Right ventricle myocardium inferior (tissue), 1 donor: Measurements from ENCODE around the gene MSTO1. TPM values are rescaled to one million over a fixed set of nuclear protein-coding genes. Genes with fewer than 3 reads are reported as not detected.
A peak's percentile ranks its signal among the peaks of the same experiment; 100 is the strongest.
"Not testable (repeated sequence)": the region's sequence is repeated elsewhere in the genome, so short reads cannot be mapped to it uniquely, and the experiment has no call there.

Source experiments
- ATAC-seq: fragments of 200-7000 bp; cut with Tn5 transposase; one replicate; pipeline ENCODE4 v1.9.1; 2020; ENCODE audit warnings: mild to moderate bottlenecking, moderate library complexity
- DNase-seq: peaks from one replicate; pipeline ENCODE4 v3.0.0; 2021; ENCODE audit errors: missing footprints
- intact Hi-C: fragments of 100-400 bp; cut with DNase I; formaldehyde crosslinking; loops from one replicate; pipeline ENCODE4 v1.11.0; 2022
- long read RNA-seq: library from polyadenylated mRNA; unstranded; transcript quantifications from one replicate; pipeline ENCODE4 v2.0.0, GENCODE V29; 2021
- total RNA-seq: library from RNA; stranded (reverse); fragmentation: NEBNext Ultra II Directional; extraction: Animal tissue kit (Norgen Biotek cat#: 25700); gene quantifications from one replicate; pipeline ENCODE4 v1.2.1, GENCODE V29; 2021
- donor health status: DM: no; HTN: yes; CAD: no; lungs with severe emphysema.

Gene MSTO1
- 15.3 TPM for total RNA-seq
- long read RNA-seq, partial matches to known transcripts = 0 of 3 reads
- long read RNA-seq, other reads (novel, unspliced or antisense) = 1 of 3 reads

DNA sequence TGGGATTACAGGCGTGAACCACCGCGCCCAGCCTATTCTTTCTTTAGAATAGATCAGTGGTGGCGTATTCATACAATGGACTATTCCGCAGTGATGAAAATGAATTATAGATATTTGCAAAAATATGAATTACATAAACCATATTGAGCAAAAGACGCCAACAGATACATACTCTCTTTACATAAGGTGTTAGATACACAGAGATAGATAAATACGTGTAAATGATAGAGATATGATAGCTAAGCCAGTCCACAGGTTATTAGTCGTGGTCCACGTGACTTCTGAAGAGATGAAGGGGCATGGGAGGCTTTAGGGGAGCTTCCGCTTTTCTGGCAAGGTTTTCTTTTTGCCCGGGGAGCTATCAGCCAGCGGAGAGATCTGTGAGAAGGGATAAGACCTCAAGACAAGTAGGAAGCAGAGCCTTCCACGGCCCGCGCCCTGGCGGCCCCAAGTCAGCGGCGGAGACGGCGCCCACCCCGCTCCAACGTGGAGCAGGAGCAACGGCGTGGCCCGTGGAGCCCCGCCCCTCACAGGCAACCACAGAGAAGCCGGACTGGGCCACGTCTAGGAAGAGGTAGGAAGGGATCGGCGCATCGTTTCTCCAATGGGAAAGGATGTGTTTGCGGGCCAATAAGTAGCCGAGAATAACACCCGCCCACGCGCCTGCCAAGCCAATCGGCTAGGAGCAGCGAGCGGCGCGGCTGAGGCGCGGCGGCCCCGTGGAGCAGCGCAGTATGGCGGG lies at the start of gene MSTO1:
Gene MSTO1, plus strand, starts transcription at position 704 of the 742 bp plus-strand sequence. Its CDS starts 31 bp downstream, at position 735.
- intact Hi-C loops = no loop called here
- DNase-seq (peak; percentile 98), ATAC-seq (peak; percentile 99)

DNA sequence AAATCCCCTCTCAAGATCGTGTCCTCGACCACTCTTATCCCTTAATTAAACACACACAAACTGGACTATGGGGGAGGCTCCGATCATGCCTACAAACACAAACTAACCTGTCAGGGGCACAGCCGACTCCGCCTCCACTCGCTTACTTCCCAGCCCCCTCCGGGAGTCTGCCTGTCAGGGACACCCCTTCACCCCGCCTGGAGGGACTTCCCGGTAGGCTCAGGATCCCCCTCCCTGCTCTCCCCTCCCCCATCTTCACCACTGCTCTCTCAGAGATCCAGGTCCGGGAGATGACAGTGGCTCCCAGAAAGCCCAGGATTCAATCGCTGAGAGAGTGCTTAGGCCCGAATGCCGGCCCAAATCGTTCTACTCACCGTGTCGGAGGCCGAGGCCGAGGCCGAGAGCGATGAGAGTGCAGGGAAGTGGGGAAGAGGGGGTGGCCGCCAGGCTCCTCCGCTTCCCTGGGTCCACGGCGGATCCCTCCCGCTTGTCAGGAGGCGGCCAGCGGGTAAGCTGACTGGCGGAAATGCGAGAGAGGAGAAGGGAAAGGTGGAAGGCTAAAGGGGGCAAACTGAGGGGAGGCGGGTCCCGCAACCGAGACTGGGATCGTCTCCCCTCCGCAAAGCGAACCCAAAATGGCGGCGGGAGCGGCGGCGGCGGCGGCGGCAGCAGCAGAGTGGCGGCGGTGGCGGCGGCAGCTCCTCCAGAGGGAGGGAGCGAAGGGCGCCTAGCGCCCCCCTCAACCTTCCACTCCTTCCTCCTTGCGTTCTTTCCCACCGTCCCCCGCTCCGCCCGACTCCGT lies 48.0 kb upstream of the MSTO1 start:
- ATAC-seq (peak; percentile 56), DNase-seq (peak; percentile 80)
- intact Hi-C loops = loop anchor here (2.0 to 10.0 kb wide), 3 partner anchors 25 to 237 kb away; partner anchors contain the start of gene RUSC1

DNA sequence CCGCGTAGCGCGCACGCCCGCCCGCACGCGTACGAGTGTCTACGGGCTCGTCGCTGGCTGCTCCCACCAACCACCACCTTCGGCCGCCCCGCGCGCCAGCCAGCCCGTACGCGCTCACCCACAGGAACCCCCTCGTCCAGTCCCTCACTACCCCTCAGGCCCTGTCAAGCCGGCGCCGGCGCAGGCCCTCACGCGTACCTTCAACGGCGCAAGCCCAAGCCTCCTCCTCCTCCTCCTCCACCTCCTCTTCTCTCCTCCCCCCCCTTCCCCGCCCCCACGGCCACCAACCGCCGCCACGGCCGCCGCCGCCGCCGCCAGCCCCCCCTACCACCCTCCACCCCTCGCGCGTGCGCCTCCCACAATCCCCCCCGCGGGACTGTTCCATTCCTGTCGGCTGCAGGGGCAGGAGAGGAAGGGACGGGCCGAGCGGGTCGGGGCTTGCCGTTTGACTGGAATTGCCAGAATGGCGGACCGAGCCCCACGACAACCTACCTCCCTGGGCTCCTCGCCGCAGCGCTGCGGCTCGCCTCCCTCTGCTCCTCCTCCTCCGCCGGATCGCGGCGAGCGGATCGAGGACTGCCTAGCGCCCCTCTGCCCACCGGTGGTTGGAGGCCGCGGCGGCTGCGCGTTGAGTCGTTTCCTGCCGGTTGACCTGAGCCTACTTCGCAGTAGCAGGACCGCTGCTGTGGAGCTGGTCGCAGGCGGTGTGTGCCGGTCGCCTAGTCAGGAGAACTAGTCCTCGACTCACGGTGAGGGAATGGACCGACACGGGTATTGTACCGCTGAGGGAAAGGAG lies 47.2 kb upstream of the MSTO1 start, which contains the start of gene ASH1L:
Gene ASH1L, minus strand, starts transcription at position 223 of the 796 bp plus-strand sequence. CDS start 41,284 bp downstream, outside the sequence.
- intact Hi-C loops = loop anchor here (2.0 to 10.0 kb wide), 3 partner anchors 26 to 238 kb away; partner anchors contain the start of gene RUSC1
- DNase-seq (peak; percentile 95), ATAC-seq (peak; percentile 96)

DNA sequence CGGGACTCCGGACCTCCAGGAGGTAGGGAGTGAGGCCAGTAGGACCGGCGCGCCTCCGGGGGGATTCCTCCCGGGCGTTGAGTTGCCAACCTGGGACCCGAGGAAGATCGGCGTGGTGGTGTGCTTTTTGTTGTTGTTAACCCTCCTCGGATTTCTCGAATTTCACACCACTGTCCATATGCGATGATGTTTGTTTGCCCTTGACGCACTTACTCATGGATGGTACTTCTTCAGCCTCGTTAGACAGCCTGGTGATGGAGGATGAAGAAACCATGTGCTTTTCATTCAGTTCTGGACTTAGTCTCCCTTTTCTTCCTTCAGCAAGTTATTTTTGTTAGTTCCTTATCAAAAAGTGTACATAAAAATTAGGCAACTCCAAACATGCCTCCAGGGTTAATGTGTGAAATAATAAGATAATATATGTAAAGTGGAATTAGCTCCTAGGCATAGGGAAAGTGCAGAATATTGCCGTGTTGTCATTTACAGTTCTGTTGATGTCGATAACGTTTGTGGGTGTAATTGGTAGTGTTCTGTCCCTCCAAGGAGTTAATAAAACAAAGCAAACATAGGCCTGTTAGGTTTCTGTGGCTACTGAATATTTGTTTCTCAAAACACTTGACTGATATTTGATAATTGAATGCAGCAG lies 46.5 kb upstream of the MSTO1 start:
- DNase-seq, ATAC-seq: not testable (repeated sequence)
- intact Hi-C loops = loop anchor here (2.0 to 10.0 kb wide), 3 partner anchors 27 to 239 kb away; partner anchors contain the start of gene RUSC1

DNA sequence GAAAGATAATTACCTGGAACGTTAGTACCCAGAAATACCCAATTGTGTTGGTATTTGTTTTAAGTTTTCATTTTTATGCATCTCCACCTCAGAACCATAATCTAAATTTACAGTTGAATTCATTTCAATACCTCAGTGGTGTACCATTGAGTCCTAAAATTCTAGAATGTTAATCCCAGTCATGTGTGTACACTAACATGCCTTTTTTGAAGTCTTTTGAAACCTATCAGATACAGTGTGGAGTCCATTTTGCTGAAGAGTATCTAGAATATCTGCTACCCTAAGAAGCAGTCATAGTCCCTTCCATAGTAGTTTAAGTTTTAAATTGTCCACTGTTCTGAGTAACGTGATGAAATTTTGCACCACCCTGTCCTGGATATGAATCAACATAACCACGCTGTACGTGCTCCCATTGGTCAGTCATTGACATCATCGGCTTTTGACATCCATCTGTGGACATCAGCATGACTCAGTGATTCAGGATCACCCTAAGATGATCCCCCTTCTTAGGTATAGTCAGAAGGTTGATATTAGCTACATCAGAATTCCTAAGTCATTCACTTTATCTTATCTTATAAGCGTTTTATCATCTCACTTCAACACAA lies 39.9 kb upstream of the MSTO1 start:
- intact Hi-C loops = loop anchor here (10.0 kb wide), 2 partner anchors 185 to 245 kb away; partner anchors contain the start of gene RUSC1
- DNase-seq (no peak), ATAC-seq (no peak)

DNA sequence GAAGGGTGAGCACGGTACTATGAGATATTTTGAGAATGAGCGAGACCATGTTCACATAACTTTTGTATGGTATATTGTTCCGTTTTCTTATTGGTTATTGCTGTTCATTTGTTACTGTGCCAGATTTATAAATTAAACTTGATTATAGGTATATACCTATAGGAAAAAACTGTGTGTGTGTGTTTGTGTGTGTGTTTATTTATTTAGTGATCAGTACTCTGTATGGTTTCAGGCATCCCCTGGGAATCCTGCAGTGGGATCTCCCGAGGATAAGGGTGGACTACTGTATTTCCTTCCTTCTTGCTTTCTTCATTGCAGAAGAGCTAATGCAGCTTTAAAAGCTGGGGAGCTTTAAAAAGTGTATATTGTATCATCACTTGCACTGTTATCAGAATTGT lies 39.4 kb upstream of the MSTO1 start:
- ATAC-seq (no peak), DNase-seq (no peak)
- intact Hi-C loops = no loop called here

DNA sequence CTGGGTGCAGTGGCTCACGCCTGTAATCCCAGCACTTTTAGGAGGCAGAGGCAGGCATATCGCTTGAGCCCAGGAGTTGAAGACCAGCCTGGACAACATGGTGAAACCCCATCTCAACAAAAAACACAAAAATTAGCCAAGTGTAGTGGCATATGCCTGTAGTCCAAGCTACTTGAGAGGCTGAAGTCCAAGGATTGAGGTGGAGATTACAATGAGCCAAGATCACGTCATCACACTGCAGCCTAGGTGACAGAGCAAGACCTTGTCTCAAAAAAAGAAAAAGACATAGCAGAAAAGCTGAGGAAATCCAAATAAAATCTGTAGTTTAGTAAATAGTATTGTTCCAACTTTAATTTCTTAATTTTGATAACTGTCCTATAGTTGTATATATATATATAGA lies 35.9 kb upstream of the MSTO1 start:
- no peak for DNase-seq
- no peak for ATAC-seq
- intact Hi-C loops = no loop called here

DNA sequence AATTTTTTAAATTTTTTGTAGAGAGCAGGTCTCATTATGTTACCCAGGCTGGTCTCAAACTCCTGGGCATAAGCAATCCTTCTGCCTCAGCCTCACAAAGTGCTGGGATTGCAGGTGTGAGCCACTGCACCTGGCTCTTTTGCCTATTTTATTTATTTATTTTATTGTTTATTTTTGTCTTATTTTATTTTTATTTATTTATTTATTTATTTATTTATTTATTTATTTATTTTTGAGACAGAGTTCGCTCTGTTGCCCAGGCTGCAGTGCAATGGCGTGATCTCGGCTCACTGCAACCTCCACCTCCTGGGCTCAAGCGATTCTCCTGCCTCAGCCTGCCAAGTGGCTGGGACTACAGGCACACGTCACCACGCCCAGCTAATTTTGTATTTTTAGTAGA lies 34.4 kb upstream of the MSTO1 start:
- ATAC-seq, DNase-seq, intact Hi-C loops: not testable (repeated sequence)

DNA sequence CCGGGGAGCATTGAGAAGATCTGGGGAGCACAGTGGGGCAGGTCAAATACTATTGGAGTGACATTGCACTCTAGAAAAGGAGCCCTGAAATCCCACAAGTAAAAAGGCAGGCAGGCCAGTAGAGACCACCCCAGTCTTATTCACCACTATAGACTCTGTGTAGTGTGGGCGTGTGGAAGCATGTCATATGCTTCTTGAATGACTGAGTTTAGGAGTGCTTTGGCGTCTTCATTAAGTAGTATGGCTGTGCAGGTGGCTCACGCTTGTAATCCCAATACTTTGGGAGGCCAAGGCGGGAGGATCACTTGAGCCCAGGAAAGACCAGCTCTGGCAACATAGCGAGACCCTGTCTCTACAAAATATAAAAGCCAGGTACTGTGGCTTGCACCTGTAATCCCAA lies 26.2 kb upstream of the MSTO1 start:
- DNase-seq, ATAC-seq, intact Hi-C loops: not testable (repeated sequence)

DNA sequence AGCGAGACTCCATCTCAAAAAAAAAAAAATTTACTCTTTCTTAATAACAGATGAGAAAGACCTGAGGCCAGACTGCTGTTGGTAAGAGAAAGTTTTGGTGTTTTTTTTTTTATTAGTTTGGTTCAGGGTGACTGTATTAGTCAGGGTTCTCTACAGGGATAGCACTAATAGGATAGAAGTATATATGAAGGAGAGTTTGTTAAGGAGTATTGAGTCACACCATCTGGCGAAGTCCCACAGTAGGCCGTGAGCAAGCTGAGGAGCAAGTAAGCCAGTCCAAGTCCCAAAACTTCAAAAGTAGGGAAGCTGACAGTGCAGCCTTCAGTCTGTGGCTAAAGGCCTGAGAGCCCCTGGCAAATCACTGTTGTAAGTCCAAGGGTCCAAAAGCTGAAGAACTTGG lies 20.7 kb upstream of the MSTO1 start:
- DNase-seq, intact Hi-C loops, ATAC-seq: not testable (repeated sequence)

DNA sequence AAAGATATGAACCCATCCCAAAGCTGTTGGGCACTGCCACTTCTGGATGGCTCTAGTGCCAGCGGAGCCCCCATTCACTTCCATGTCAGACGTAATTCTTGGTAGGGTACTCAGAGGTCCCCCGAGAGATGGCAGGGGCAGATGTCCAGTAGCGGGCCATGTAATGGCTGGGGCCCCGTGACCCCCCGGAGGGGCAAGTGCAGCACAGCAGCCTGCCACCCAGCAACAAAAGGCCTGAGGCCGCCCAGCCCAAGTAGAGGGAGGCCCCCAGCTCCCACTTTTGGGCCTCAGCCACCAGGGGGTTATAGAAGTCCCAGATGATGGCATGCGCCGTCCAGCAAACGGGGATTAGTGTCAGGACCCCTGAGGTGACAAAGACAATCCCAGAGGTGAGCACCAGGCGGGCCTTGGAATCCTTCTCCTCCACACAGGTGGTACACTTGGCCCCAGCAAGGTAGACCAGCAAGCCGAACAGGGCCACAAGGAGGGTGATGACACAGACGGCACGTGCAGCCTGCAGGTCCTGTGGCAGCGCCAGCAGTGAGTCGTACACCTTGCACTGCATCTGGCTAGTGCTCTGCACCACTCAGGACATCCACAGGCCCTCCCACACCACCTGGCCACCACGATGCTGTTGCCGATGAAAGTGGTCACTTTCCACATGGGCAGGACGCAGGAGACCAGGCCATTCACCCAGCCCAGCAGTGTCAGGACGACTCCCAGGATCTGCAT lies 19.3 kb upstream of the MSTO1 start:
- not testable (repeated sequence) for DNase-seq, ATAC-seq
- intact Hi-C loops = loop anchor here (5.0 to 10.0 kb wide), 2 partner anchors 266 to 383 kb away; partner anchors contain the start of genes MTX1, RUSC1 and THBS3

DNA sequence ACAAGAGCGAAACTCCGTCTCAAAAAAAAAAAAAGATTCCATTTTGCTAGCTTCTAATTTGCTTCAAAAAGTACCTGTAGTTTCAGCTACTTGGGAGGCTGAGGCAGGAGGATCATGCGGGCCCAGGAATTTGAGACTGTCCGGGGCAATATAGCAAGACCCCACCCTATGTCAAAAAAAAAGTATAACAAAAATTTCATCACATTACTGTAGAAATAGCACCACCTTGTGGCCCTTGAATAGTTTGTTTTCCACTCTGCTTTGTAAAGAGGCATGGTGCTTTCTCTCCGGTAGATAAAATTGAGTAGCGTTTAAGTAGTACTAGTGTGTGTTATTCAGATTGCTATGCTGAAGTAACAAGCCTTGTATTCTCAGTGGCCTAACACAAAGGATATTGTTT lies 18.2 kb upstream of the MSTO1 start:
- intact Hi-C loops = loop anchor here (2.0 to 10.0 kb wide), 3 partner anchors 267 to 384 kb away; partner anchors contain the start of genes MTX1, RUSC1 and THBS3
- no peak for DNase-seq

DNA sequence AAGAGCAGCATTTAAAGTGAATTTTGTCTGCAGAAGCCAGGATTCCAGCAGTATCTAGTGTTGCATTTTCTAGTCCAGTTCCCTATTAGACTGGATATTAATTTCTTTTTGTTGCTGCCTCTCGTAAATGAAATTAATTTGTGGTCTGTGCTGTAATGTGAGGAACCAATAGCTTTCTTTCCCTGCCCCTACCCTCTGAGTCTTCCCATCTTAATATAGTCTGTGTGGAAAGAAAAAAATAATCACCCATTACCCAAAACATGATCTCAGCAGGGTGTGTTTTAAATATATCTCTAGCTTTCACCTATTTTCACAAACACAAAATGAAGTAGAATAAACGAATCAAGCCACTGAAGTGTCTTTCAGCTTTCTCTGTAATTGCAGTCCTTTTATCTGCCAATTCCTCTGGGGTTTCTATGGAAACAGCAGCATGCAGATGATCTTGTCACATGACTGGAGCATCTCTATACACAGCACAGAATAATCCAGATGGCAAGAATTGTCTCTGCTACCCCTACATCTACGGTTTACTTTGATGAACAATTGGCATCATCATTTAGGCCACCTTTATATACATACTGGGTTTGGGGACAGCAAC lies 14.0 kb upstream of the MSTO1 start:
- not testable (repeated sequence) for ATAC-seq, DNase-seq
- intact Hi-C loops = loop anchor here (10.0 kb wide), 1 partner anchor 271 kb away; the partner anchor contains the start of gene RUSC1

More for the DNA sequence above, 18.2 kb upstream of the MSTO1 start:
- ATAC-seq = peak; percentile 71

DNA sequence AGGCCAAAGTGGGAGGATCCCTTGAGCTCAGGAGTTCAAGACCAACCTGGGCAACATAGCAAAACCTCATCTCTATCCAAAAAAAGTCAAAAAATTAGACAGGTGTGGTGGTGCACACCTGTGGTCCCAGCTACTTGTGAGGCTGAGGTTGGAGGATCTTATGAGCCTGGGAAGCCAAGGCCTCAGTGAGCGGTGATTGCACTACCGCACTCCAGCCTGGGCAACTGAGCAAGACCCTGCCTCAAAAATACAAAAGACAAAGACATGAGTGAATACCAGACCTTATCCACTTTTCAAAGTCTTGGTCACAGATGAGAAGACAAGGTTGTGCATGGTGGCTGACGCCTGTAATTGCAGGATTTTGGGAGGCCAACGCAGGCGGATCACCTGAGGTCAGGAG lies 13.2 kb upstream of the MSTO1 start:
- DNase-seq = no peak
- no peak for ATAC-seq
- intact Hi-C loops = loop anchor here (10.0 kb wide), 1 partner anchor 272 kb away; the partner anchor contains the start of gene RUSC1

DNA sequence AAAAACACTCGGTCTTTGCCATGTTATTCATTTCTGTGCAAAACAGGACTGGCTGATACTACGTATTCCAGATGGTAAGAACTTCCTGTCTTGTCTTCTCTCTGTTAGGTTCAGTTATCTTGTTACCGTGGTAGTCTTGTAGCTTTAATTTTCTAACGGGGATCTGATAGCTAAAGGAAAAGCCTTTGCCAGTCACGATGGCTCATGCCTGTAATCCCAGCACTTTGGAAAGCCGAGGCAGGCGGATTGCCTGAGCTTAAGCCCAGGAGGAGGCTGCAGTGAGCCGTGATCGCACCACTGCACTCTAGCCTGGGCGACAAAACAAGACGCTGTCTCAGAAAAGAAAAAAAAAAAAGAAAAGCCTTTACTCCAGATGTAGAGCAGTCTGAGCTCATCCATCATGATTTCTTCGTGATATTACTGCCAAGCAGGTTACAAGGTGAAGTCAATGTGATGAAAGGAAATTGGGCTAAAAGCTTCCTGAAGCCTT lies 11.1 kb upstream of the MSTO1 start:
- ATAC-seq (peak; percentile 39), DNase-seq (no peak)
- intact Hi-C loops = loop anchor here (10.0 kb wide), 1 partner anchor 274 kb away; the partner anchor contains the start of gene RUSC1
